Globus pallidus (tissue), 1 donor: ENCODE measurements around the gene CXCR5.
"Not testable (repeated sequence)": the region's sequence is repeated elsewhere in the genome, so short reads cannot be mapped to it uniquely, and the experiment has no call there.

ENCODE experiments used
- DNase-seq: peaks from one replicate; pipeline ENCODE4 v3.0.0-alpha.2; 2015; ENCODE audit warnings: low spot score

The CXCR5 gene

DNA sequence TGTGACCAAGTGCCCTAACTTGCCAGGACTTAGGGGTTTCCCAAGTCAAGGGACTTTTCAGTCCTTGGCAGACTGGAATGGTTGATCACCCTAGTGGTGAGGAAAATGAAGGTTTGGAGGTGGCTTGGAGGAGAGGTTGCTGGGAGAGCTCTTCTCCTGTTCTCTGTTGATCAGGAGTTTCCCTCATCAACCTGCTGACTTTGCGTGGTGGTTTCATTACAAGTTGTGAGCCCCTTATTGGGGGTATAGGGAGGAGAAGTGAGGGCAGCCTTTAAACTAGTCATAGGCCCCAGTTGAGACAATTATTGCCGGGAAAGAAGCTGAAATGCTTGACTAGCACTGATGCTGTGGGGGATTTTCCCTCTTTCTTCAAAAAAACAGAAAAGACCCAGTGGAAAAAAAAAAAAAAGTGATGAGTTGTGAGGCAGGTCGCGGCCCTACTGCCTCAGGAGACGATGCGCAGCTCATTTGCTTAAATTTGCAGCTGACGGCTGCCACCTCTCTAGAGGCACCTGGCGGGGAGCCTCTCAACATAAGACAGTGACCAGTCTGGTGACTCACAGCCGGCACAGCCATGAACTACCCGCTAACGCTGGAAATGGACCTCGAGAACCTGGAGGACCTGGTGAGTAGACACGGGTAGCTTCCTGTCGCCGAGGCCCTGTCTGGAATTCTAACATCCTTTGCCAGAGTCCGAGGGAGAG, at the start of gene CXCR5:
Gene CXCR5, plus strand, starts transcription at position 525 of the 704 bp plus-strand sequence. Its CDS starts 50 bp downstream, at position 575.
- no peak for DNase-seq

DNA sequence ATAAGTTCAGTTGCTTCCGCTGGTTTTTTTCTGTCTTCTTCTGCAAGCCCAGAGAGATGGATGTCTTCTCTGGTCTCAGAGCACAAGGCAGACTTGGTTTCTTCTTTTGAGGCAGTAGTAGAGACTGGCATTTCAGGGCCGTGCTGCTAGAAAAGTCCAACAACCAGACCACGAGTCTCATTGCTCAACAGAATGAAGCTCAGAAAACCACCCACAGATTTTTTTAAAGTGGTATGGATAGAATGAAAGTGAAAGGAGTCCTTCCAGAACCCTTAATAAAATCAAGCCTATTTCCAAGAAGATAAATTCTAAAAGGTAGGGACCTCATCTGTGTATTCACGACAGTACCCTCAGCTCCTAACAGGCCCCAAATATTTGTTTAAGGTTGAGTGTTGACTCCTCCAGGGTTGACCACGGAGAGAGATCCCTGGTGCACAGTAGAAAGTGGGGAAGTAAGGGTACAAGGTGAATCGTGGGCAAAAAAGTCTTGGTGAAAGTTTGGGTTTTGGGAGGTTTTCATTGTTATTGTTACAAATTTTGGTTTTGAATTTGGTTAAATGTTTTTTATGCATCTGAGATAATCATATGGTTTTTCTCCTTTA, 49.2 kb upstream of the CXCR5 start:
- peak; percentile 32 for DNase-seq

- peak; percentile 11 for DNase-seq
Measured at GRCh38 chr11:118837868-118838267, 45.8 kb upstream of the CXCR5 start.

- no peak for DNase-seq
Measured at GRCh38 chr11:118838905-118839553, 44.7 kb upstream of the CXCR5 start.

DNA sequence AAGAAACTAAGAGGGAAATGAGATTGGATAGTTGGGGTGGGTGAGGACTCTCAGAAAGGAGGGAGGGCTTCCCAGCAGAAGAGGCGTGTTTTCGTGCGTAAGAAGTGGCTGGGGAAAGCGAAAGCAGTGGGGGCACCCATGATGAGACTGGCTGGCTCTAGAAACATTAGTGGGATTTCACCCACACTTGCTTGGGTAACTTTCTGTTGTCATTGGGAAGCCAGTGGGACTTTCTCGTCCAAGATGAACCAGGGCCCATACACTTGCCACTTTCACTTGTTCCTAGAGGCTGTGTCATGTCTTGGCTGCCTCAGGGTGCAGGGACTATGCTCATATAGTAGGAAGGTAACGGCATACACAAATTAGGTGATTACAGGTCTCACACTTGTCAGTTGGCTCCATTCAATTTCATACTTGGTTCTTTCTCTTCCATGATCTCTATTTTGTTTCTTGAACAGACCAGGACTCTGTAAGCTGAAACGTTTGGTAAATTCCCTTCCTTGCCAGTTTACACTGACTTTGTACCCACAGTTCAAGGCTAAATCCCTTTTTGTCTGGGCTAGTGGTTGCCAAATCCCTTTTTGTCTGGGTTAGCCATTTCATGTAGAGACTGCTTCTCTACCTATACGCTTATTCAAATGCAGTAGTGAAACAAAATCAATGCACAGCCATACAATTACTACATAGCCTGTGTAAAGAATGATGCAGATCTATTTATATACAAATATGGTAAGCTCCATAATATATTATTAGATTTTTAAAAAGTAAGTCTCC, 42.0 kb upstream of the CXCR5 start:
- no peak for DNase-seq

DNA sequence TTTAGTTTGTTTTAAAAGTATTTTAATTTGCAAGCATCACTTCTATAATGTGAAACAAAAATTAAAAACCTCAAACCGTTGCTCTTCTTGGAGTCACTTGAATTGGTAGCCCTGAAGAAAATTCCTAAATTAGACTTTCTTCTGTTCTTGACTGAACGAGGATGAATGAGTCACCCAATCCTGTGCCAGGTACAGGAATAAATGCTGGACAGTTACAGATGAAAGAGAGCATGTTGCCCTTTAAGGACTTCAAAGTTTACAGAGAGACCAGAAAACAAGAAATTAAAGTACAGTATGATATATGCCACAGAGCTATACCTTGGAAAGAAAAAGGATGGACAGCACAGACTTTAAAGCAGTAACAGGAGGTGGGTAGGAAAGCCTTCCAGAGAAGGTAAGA, 41.3 kb upstream of the CXCR5 start:
- DNase-seq: no peak

GRCh38 chr11:118842843-118843242, 40.8 kb upstream of the CXCR5 start:
- DNase-seq: not testable (repeated sequence)

- no peak for DNase-seq
Measured at GRCh38 chr11:118843565-118843964, 40.1 kb upstream of the CXCR5 start.

GRCh38 chr11:118845369-118845768, 38.3 kb upstream of the CXCR5 start:
- no peak for DNase-seq

- DNase-seq: no peak
Measured at GRCh38 chr11:118846181-118846935, 37.3 kb upstream of the CXCR5 start.

DNA sequence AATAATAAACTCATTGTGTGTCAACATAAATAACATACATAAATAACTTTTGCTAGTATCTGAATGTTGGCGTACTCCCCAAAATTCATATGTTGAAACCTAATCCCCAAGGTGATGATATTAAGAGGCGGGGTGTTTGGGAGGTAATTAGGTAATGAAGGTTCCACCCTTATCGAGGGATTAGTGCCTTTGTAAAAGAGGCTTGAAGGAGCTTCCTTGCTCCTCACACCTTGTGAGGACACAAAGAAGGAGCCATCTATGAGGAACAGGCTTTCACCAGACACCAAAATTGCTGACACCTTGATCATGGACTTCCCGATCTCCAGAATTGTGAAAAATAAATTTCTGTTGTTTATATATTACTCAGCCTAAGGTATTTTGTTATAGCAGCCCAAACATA, 33.9 kb upstream of the CXCR5 start:
- no peak for DNase-seq

DNA sequence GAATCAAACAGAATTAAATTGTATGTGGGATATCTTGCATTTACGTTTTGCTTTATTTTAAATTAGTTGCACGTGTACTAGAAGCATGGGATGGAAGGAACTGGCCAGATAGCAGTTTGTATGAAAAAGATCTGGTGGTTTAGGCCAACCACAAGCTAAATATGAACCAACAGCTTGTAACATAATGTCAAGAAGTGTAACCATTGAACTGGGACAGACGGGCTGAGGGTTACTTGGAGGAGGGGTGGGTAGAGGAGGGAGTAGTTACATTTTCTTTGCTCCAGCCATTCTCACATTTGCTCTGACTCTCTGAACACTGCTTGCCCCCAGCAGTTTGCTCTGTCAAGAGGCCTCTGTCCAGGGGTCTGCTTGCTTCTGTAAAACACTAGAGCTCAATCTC, 31.7 kb upstream of the CXCR5 start:
- no peak for DNase-seq

GRCh38 chr11:118853678-118854077, 30.0 kb upstream of the CXCR5 start:
- no peak for DNase-seq

GRCh38 chr11:118856314-118856713, 27.4 kb upstream of the CXCR5 start:
- DNase-seq: no peak

GRCh38 chr11:118857385-118857784, 26.3 kb upstream of the CXCR5 start:
- DNase-seq: no peak

DNA sequence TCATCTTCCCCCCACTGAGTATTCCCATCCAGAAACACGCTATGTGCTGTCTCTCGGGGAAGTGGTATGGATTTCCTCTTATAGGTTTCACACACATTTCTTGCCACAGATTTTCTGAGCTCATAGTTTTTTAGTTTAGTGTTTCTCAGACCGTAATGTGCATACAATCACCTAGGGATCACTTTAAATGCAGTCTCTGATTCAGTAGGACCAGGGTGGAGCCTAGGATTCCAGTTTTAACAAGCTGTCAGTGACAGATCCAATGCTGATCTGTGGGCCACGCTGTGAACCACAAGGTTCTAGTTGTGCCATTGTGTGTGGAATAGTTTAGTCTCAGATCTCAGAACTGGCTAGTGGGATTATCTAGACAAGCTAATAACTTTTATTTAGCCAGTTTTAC, 23.7 kb upstream of the CXCR5 start:
- no peak for DNase-seq

GRCh38 chr11:118868659-118869058, 15.0 kb upstream of the CXCR5 start:
- no peak for DNase-seq

- DNase-seq: peak; percentile 63
Measured at GRCh38 chr11:118870396-118871343, 13.0 kb upstream of the CXCR5 start.

- DNase-seq: no peak
Measured at GRCh38 chr11:118872403-118872821, 11.3 kb upstream of the CXCR5 start.

DNA sequence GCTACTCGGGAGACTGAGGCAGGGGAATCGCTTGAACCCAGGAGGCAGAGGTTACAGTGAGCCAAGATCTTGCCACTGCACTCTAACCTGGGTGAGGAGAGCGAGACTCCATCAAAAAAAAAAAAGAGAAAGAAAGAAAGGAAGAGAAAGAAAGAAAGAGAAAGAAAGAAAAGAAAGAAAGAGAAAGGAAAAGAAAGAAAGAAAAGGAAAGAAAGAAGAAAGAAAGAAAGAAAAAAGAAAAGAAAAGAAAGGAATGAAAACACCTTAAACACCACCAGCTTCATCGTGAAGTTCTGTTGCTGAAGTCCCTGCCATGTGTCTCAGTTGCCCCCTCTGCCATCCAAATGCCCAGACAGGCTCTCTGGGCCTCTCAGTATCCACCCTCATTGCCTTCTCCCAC, 9.9 kb upstream of the CXCR5 start:
- no peak for DNase-seq

- no peak for DNase-seq
Measured at GRCh38 chr11:118876286-118876685, 7.4 kb upstream of the CXCR5 start.
